WI38 (cell line): ENCODE data around the gene PTPRK.

Experiments
- H3K4me3 ChIP-seq: 2 replicates; pipeline ENCODE4 v1.5.1; 2011; ENCODE audit warnings: low read depth, mild to moderate bottlenecking, control low read depth, low read length
- TF ChIP-seq, protein P1 (sequence below): IDR thresholded peaks from 2 replicates; pipeline ENCODE4 v1.5.1; 2012; ENCODE audit warnings: low read depth, mild to moderate bottlenecking, control low read depth, low read length

Gene PTPRK

DNA sequence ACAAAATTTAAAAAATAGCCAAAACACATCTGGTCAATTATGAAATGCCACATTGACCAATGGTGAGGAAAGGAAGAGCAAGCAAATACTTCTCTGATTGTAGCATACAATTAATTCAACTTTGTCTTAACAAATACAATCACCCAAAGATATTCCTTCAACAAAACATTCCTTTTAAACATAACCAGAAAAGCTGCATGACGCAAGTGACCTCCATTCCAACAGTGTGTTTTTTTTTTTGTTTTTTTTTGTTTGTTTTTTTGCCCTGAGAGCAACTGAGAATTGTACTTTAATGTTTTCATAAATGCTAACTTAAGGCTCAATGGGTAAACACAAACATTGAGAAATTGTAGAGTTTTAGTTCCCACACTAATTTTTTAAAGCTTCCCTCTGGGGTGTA, 184.4 kb downstream of the PTPRK start:
- TF ChIP-seq, protein P1, sequence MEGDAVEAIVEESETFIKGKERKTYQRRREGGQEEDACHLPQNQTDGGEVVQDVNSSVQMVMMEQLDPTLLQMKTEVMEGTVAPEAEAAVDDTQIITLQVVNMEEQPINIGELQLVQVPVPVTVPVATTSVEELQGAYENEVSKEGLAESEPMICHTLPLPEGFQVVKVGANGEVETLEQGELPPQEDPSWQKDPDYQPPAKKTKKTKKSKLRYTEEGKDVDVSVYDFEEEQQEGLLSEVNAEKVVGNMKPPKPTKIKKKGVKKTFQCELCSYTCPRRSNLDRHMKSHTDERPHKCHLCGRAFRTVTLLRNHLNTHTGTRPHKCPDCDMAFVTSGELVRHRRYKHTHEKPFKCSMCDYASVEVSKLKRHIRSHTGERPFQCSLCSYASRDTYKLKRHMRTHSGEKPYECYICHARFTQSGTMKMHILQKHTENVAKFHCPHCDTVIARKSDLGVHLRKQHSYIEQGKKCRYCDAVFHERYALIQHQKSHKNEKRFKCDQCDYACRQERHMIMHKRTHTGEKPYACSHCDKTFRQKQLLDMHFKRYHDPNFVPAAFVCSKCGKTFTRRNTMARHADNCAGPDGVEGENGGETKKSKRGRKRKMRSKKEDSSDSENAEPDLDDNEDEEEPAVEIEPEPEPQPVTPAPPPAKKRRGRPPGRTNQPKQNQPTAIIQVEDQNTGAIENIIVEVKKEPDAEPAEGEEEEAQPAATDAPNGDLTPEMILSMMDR, result no peak
- H3K4me3 ChIP-seq, result no peak overlapping the region

DNA sequence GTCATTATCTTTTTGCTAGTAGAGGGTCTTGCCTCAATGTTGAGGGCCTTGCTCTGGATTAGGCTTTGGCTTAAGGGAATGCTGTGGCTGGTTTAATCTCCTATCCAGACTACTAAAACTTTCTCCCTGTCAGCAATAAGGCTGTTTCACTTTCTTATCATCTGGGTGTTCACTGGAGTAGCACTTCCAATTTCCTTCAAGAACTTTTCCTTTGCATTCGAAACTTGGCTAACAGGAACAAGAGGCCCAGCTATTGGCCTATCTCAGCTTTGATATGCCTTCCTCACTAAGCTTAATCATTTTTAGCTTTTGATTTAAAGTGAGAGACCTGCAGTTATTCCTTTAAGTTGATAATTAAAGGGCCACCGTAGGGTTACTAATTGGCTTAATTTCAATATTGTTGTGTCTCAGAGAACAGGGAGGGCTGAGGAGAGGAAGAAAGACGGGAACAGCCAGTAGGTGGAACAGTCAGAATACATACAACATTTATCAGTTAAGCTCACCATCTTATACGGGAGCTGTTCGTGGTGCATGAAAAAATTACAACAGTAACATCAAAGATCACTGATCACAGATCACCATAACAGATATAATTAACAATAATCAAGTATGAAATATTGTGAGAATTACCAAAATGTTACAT, 186.7 kb downstream of the PTPRK start:
- TF ChIP-seq, protein P1, result no peak
- H3K4me3 ChIP-seq, result no peak overlapping the region

DNA sequence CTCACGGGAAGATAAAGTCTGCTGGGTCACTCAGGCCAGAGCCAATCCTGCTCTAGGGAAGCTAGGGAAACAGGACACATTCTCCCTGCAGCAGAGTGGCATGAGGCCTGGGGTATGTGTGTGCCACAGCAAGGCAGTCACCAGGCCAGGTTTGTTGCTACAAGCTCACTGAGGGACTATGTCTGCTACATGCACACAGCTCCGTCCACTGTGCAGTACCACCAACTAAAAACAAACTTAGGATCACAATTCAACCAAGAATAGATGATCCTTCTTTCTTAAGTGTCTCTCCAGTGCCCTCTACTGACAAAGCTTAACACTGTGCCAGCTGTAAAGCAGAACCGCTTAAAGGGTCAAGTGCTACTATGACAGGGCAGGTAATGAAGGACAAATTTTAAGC, 192.5 kb downstream of the PTPRK start:
- H3K4me3 ChIP-seq, result no peak overlapping the region
- TF ChIP-seq, protein P1, result peak; percentile 20; the same call in 1 of the 2 replicates

DNA sequence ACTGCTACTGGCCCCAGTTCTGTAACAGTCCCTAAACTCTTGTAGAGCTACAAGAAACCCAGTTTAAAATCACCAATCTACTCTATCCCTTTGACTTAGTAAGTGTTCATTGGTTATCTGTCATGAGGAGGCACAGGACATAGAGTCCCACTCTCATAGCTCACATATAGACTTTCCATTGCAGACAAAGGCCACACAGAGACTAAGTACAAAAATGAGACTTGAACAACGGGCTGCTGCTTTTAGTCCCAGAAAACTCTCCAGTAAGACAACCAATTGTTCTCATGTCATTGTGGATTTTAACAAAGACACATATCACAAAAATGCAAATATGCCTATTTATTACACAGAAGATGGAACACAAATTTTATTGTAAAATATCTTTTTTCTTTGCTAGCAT, 197.4 kb downstream of the PTPRK start:
- TF ChIP-seq, protein P1, result no peak
- H3K4me3 ChIP-seq, result no peak overlapping the region

DNA sequence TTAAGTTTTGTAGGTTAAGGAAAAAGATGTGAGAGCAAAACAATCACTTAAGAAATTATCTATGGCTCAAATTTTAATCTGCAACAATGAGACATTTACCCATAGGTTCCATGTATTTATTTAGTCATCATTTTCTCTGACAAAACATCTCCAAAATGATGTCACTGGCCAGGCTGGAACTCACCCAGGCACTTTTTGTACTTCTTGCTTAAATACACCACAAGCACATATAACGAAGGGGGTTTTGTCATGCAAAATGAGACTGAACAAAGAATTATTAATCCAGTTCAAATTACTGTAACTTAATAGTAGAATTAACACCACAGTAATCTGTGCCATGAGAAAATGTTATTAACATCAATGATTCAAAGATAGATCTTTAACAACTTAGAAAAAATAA, 200.5 kb downstream of the PTPRK start:
- TF ChIP-seq, protein P1, result no peak

DNA sequence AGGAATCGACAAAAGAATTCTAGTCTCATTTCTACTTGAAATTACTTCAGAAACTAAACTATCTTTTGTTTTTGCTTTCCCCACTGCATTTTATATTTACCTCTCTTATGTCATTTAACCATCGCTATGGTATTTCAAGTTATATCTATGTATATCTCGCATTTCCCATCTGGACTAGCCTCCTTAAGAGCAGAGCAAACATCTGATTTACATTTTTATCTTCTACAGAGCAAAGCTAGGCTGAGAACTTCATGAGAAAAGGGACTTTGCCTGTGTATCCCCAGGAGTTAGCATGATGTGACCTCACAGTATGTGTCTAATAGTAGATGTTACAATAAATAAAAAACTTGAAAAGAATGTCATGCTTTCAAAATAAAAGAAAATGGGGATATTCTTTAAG, 201.2 kb downstream of the PTPRK start:
- TF ChIP-seq, protein P1, result no peak
- no peak overlapping the region for H3K4me3 ChIP-seq

More for the DNA sequence above, 200.5 kb downstream of the PTPRK start:
- H3K4me3 ChIP-seq, result no peak overlapping the region

DNA sequence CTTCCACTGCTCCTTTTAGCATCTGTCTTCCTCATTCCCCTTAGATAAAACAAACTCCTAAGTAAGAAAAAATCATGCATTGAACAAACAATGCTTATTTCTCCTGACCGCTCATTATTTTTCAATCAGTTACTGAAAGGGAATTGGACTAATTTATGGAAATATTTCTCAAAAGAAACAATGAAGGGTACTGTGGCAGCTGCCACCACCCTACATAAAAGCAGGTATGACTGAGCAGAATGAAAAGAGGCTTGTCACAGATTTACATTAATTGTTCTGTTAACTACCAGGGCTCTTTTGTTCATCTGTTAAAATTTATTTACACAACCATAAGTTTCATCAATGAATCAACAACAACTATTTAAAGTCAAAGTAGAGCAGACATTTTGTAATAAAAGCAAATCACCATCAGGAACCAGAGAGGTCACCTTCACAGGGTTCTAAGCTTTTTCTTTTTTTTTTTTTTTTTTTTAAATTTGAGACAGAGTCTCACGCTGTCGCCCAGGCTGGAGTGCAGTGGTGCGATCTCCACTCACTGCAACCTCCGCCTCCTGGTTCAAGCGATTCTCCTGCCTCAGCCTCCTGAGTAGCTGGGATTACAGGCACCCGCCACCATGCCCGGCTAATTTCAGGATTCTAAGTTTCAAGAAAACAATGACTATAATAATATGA, 204.0 kb downstream of the PTPRK start:
- TF ChIP-seq, protein P1, result no peak
- H3K4me3 ChIP-seq, result no peak overlapping the region
